ENCODE results near the gene CEP120. TPM values are rescaled to one million over a fixed set of nuclear protein-coding genes. Genes with fewer than 3 reads are reported as not detected.

CEP120 gene
- total RNA-seq, 1 experiment from 2014 or later = 27.1 TPM

DNA sequence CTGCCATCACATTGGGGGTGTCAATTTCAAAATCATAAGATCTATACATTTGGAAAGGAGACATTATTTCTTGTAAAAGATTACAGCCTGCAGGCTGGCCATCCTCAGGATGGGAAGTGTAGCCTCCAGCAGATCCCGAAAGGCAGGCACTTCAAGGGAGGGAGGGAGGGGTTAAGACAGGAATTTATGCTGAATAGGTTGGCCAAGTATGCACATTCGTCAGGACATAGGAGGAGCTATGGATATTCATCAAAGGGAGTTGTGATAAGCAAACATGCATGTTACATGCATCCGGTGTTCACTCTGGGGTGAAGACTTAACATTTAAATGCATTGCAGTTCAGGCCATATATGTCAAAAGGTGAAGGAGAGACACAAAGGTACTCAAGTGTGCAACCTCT lies 119.4 kb downstream of the CEP120 start:
- TF ChIP-seq, protein P1, sequence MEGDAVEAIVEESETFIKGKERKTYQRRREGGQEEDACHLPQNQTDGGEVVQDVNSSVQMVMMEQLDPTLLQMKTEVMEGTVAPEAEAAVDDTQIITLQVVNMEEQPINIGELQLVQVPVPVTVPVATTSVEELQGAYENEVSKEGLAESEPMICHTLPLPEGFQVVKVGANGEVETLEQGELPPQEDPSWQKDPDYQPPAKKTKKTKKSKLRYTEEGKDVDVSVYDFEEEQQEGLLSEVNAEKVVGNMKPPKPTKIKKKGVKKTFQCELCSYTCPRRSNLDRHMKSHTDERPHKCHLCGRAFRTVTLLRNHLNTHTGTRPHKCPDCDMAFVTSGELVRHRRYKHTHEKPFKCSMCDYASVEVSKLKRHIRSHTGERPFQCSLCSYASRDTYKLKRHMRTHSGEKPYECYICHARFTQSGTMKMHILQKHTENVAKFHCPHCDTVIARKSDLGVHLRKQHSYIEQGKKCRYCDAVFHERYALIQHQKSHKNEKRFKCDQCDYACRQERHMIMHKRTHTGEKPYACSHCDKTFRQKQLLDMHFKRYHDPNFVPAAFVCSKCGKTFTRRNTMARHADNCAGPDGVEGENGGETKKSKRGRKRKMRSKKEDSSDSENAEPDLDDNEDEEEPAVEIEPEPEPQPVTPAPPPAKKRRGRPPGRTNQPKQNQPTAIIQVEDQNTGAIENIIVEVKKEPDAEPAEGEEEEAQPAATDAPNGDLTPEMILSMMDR (IDR thresholded peaks at IDR 0.05; ENCODE audit: unreplicated experiment) = no peak
- no peak overlapping the region for H3K4me3 Mint-ChIP-seq (ENCODE audit: low read depth, unreplicated experiment)
- H3K27me3 Mint-ChIP-seq (ENCODE audit: unreplicated experiment) = peaks cover 18% of the 10 kb centered on the region
- CTCF ChIA-PET = interaction anchor here (0.5 kb wide), 1 partner anchor 46 kb away, joined by 5 read pairs; no protein-coding TSS in a partner anchor
- H3K9me3 Mint-ChIP-seq (ENCODE audit: low read depth, unreplicated experiment) = no peaks in the 10 kb centered on the region
- intact Hi-C loops (cut with micrococcal nuclease; ENCODE audit: unreplicated experiment) = no loop called here
- H3K27ac Mint-ChIP-seq (ENCODE audit: unreplicated experiment) = no peak overlapping the region
- H3K4me1 Mint-ChIP-seq (ENCODE audit: low read depth, unreplicated experiment) = no peaks in the 10 kb centered on the region
- BruUV-seq (replicated peaks) = no TSS peak
- DNase-seq = no peak
- no peaks in the 10 kb centered on the region for H3K36me3 Mint-ChIP-seq (ENCODE audit: insufficient read depth, unreplicated experiment)

DNA sequence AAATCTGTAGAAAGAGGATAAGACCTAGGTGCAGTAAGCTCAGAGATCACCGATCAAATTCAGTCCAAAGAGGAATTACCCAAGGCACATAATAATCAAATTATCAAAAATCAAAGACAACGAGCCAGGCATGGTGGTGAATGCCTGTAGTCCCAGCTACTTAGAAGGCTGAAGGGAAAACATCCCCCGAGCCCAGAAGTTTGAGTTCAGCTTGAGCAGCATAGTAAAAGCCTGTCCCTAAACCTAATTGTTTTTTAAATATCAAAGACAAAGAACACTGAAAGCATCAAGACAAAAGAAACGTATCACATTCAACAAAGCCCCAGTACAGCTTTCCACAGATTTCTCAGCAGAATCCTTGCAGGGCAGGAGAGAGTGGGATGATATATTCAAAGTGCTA lies 122.9 kb downstream of the CEP120 start:
- no peaks in the 10 kb centered on the region for H3K4me1 Mint-ChIP-seq (ENCODE audit: low read depth, unreplicated experiment)
- BruUV-seq (replicated peaks) = no TSS peak
- H3K4me3 Mint-ChIP-seq (ENCODE audit: low read depth, unreplicated experiment) = no peak overlapping the region
- TF ChIP-seq, protein P1 (IDR thresholded peaks at IDR 0.05; ENCODE audit: unreplicated experiment) = no peak
- no peak for DNase-seq
- H3K36me3 Mint-ChIP-seq (ENCODE audit: insufficient read depth, unreplicated experiment) = no peaks in the 10 kb centered on the region
- intact Hi-C loops (cut with micrococcal nuclease; ENCODE audit: unreplicated experiment) = no loop called here
- peaks cover 10% of the 10 kb centered on the region for H3K27me3 Mint-ChIP-seq (ENCODE audit: unreplicated experiment)
- no peaks in the 10 kb centered on the region for H3K9me3 Mint-ChIP-seq (ENCODE audit: low read depth, unreplicated experiment)
- no peak overlapping the region for H3K27ac Mint-ChIP-seq (ENCODE audit: unreplicated experiment)
- CTCF ChIA-PET = interaction anchor here (0.7 kb wide), 1 partner anchor 85 kb away, joined by 3 read pairs; no protein-coding TSS in a partner anchor

DNA sequence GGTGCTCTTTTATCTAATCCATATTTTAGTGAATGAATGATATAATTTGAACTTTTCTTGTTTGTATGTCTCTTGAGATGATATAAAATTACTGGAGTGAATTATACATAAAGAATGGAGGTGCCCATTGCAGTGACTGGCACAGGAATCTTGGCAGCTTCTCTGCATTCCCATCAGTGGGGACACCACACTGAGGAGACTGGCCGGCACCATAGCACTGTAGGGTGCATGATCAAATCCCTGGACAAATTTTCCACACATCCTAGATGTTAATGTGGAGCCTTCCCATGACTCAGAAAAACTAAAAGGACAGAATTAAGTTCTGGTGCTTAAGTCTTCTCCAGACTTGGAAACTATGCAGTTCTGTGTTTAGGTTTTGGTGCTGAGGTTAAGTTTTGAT lies 124.1 kb downstream of the CEP120 start:
- H3K4me1 Mint-ChIP-seq (ENCODE audit: low read depth, unreplicated experiment) = no peaks in the 10 kb centered on the region
- no peaks in the 10 kb centered on the region for H3K36me3 Mint-ChIP-seq (ENCODE audit: insufficient read depth, unreplicated experiment)
- no peak overlapping the region for H3K27ac Mint-ChIP-seq (ENCODE audit: unreplicated experiment)
- CTCF ChIA-PET = no interaction called here
- H3K9me3 Mint-ChIP-seq (ENCODE audit: low read depth, unreplicated experiment) = no peaks in the 10 kb centered on the region
- no TSS peak for BruUV-seq (replicated peaks)
- H3K4me3 Mint-ChIP-seq (ENCODE audit: low read depth, unreplicated experiment) = no peak overlapping the region
- intact Hi-C loops (cut with micrococcal nuclease; ENCODE audit: unreplicated experiment) = no loop called here
- TF ChIP-seq, protein P1 (IDR thresholded peaks at IDR 0.05; ENCODE audit: unreplicated experiment) = no peak
- no peak for DNase-seq
- no peaks in the 10 kb centered on the region for H3K27me3 Mint-ChIP-seq (ENCODE audit: unreplicated experiment)

DNA sequence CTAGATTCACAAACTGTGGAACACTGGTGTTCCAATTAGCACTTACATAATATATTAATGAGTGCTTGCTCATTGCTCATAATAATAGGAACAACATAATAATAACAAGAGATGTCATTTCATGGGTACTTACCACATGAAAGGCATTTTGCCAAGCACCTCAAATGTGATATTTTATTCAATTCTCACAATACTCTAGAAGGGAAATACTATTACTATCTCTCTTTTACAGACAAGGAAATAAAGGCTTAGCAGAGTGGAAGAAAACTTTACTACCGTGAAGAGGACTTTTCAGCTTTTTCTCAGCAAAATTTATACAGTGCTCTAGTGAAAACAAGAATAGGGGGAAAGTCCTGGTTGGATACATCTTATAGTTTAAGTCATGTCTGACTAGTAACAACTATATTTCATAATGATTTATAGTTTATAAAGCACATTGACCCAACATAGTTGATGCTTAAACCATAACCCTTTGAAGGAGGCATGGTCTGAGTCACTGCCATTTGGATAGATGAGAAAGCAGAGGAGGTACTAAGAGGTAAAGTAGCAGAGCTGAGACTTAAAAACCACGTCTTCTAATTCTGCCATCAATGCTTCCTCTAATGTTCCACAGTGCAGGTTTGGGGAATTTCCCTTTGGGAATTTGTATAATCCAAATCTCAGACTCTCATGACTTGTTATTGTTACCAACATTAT lies 124.7 kb downstream of the CEP120 start:
- no peaks in the 10 kb centered on the region for H3K27me3 Mint-ChIP-seq (ENCODE audit: unreplicated experiment)
- no TSS peak for BruUV-seq (replicated peaks)
- H3K4me3 Mint-ChIP-seq (ENCODE audit: low read depth, unreplicated experiment) = no peak overlapping the region
- H3K27ac Mint-ChIP-seq (ENCODE audit: unreplicated experiment) = no peak overlapping the region
- H3K4me1 Mint-ChIP-seq (ENCODE audit: low read depth, unreplicated experiment) = no peaks in the 10 kb centered on the region
- CTCF ChIA-PET = no interaction called here
- intact Hi-C loops (cut with micrococcal nuclease; ENCODE audit: unreplicated experiment) = no loop called here
- H3K36me3 Mint-ChIP-seq (ENCODE audit: insufficient read depth, unreplicated experiment) = no peaks in the 10 kb centered on the region
- TF ChIP-seq, protein P1 (IDR thresholded peaks at IDR 0.05; ENCODE audit: unreplicated experiment) = no peak
- DNase-seq = no peak
- H3K9me3 Mint-ChIP-seq (ENCODE audit: low read depth, unreplicated experiment) = no peaks in the 10 kb centered on the region
